K562 (cell line): ENCODE results near the gene DOCK7. TPM values are rescaled to one million over a fixed set of nuclear protein-coding genes. Genes with fewer than 3 reads are reported as not detected.

Experiments used
- ATF7 ChIP-seq: fragments of 450-650 bp; IDR thresholded peaks from 2 replicates; pipeline ENCODE4 v1.7.1; 2014; ENCODE audit warnings: mild to moderate bottlenecking, moderate library complexity
- FOXP4 ChIP-seq: sonication (generic); formaldehyde crosslinking; IDR thresholded peaks from 2 replicates; pipeline ENCODE4 v1.8.0; 2022; ENCODE audit warnings: mild to moderate bottlenecking, missing genetic modification reagents, borderline replicate concordance
- MTA1 ChIP-seq: fragments of 450-650 bp; IDR thresholded peaks from 2 replicates; pipeline ENCODE4 v1.6.1; 2017; ENCODE audit warnings: borderline replicate concordance
- NFYB ChIP-seq: IDR thresholded peaks from 2 replicates; pipeline ENCODE4 v1.6.1; 2011; ENCODE audit warnings: mild to moderate bottlenecking, moderate library complexity; ENCODE audit not compliant: insufficient read length; ENCODE audit errors: extremely low read depth
- SMARCB1 ChIP-seq: IDR thresholded peaks from 2 replicates; pipeline ENCODE4 v1.6.1; 2011; ENCODE audit warnings: improper control_type of control experiment, low read depth; ENCODE audit not compliant: insufficient read length
- ZEB2 ChIP-seq: fragments of 450-650 bp; IDR thresholded peaks from 2 replicates; pipeline ENCODE4 v1.6.1; 2016
- ZKSCAN3 ChIP-seq: fragments of 250-450 bp; sonication (Bioruptor Pico); IDR thresholded peaks from 2 replicates; pipeline ENCODE4 v1.4.0; 2020
- ZNF134 ChIP-seq: fragments of 250-450 bp; sonication (Bioruptor Pico); conservative IDR thresholded peaks from 2 replicates; pipeline ENCODE4 v1.4.0; 2020
- ZNF23 ChIP-seq: fragments of 250-450 bp; sonication (Bioruptor Pico); IDR thresholded peaks from 2 replicates; pipeline ENCODE4 v1.4.0; 2020; ENCODE audit warnings: mild to moderate bottlenecking
- ZNF280A ChIP-seq: fragments of 450-650 bp; IDR thresholded peaks from 2 replicates; pipeline ENCODE4 v1.6.1; 2018; ENCODE audit warnings: mild to moderate bottlenecking, low read depth; ENCODE audit not compliant: partially characterized antibody
- ZNF395 ChIP-seq: fragments of 200-800 bp; sonication (Bioruptor generic); IDR thresholded peaks from 2 replicates; pipeline ENCODE4 v1.6.1; 2017; ENCODE audit warnings: missing genetic modification characterization, missing compliant biosample characterization
- ZNF445 ChIP-seq: fragments of 250-450 bp; sonication (Bioruptor Pico); IDR thresholded peaks from 2 replicates; pipeline ENCODE4 v1.4.0; 2020; ENCODE audit warnings: low read depth, mild to moderate bottlenecking, moderate library complexity
- polyA plus RNA-seq, 8 experiments: library from polyadenylated mRNA; depleted of rRNA in 4 of 8; stranded (reverse) in 5 of 8; unstranded in 3 of 8; fragments of >200 nt; fragmentation: Nextera tagmentation in 2 of 8; fragmentation: Illumina TruSeq in 1 of 8; extraction: Ambion mirVana in 2 of 8; extraction: Trizol in 1 of 8; gene quantifications; 2 replicates each; pipeline versions ENCODE4 v1.2.1 to v1.2.3, GENCODE V29; 2011 to 2014; ENCODE audit warnings: inconsistent platforms in 1 of 8, missing spikeins in 1 of 8
- total RNA-seq, 7 experiments: library from RNA; depleted of rRNA in 6 of 7; stranded (reverse); fragments of >200 nt in 6 of 7; fragmentation: Illumina TruSeq in 2 of 7; extraction: Trizol in 2 of 7; gene quantifications; 2 replicates each; pipeline versions ENCODE4 v1.2.1 to v1.2.3, GENCODE V29; 2011 to 2021; ENCODE audit warnings: low replicate concordance in 1 of 7
- TF ChIP-seq, protein P1 (sequence below): sonication (generic); formaldehyde crosslinking; IDR thresholded peaks from 2 replicates; pipeline ENCODE4 v1.8.1; 2023; ENCODE audit warnings: missing genetic modification reagents, mild to moderate bottlenecking, borderline replicate concordance
- TF ChIP-seq, protein P2 (sequence below): sonication (generic); formaldehyde crosslinking; IDR thresholded peaks from 2 replicates; pipeline ENCODE4 v1.8.0; 2022; ENCODE audit warnings: missing genetic modification reagents, mild to moderate bottlenecking, moderate library complexity, borderline replicate concordance

Gene DOCK7
- total and polyA plus RNA-seq, 9 of the 15 experiments (the other 6 are each of a cell fraction or from before 2014, with no cell fraction given), result 4.9 to 35.1 (median 12.6) TPM

DNA sequence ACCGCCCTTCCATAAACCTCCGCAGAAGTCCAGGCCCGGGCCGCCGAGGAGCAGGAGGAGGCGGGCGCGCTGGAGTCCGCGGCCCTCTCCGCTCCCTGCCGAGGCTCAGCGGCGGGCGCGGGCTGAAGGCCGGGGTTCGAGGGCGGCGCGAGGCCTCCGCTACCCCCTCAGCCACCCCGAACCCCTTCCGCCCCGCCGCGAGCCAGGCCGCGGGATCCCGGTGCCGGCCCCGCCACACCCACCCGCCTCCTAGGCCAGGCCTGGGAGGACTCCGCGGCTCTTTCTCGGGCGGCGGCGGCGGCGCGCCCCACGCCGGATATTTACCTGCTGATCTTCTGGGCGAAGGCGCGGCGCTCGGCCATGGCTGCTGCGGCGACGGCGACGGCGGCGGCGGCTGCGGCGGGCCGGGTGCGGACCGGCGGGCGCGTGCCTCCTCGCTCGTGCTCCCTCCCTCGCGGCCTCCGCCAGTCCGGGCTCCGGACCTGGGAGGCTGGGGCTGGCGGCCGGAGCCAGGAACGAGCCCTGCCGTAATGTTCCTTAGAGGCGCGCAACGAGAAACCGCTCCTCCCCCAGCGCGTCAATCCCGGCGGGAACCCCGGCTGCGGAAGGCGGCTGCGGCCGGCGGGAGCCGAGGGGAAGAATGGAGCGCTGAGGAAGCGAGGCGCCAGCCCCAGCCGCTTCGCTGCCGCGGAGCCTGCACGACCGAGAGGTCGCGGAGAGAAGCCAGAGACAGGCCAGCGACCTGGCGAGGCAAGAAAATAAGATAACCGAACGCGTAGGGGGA lies at the start of gene DOCK7 (continued):
- TF ChIP-seq ZNF395 (CRISPR knock-in tag) (no peak), SMARCB1 (no peak), FOXP4 (CRISPR knock-in tag) (no peak), NFYB (no peak), ZEB2 (no peak), ZNF280A (no peak), MTA1 (no peak), ATF7 (no peak), ZNF445 (CRISPR knock-in tag) (no peak), ZKSCAN3 (CRISPR knock-in tag) (no peak), ZNF134 (CRISPR knock-in tag) (no peak), ZNF23 (CRISPR knock-in tag) (no peak)
- TF ChIP-seq, protein P1, sequence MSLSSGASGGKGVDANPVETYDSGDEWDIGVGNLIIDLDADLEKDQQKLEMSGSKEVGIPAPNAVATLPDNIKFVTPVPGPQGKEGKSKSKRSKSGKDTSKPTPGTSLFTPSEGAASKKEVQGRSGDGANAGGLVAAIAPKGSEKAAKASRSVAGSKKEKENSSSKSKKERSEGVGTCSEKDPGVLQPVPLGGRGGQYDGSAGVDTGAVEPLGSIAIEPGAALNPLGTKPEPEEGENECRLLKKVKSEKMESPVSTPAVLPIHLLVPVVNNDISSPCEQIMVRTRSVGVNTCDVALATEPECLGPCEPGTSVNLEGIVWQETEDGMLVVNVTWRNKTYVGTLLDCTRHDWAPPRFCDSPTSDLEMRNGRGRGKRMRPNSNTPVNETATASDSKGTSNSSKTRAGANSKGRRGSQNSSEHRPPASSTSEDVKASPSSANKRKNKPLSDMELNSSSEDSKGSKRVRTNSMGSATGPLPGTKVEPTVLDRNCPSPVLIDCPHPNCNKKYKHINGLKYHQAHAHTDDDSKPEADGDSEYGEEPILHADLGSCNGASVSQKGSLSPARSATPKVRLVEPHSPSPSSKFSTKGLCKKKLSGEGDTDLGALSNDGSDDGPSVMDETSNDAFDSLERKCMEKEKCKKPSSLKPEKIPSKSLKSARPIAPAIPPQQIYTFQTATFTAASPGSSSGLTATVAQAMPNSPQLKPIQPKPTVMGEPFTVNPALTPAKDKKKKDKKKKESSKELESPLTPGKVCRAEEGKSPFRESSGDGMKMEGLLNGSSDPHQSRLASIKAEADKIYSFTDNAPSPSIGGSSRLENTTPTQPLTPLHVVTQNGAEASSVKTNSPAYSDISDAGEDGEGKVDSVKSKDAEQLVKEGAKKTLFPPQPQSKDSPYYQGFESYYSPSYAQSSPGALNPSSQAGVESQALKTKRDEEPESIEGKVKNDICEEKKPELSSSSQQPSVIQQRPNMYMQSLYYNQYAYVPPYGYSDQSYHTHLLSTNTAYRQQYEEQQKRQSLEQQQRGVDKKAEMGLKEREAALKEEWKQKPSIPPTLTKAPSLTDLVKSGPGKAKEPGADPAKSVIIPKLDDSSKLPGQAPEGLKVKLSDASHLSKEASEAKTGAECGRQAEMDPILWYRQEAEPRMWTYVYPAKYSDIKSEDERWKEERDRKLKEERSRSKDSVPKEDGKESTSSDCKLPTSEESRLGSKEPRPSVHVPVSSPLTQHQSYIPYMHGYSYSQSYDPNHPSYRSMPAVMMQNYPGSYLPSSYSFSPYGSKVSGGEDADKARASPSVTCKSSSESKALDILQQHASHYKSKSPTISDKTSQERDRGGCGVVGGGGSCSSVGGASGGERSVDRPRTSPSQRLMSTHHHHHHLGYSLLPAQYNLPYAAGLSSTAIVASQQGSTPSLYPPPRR (CRISPR knock-in tag), result no peak
- TF ChIP-seq, protein P2, sequence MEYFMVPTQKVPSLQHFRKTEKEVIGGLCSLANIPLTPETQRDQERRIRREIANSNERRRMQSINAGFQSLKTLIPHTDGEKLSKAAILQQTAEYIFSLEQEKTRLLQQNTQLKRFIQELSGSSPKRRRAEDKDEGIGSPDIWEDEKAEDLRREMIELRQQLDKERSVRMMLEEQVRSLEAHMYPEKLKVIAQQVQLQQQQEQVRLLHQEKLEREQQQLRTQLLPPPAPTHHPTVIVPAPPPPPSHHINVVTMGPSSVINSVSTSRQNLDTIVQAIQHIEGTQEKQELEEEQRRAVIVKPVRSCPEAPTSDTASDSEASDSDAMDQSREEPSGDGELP, result peak; percentile 55; the same call in 1 of the 2 replicates
